MM.1S (cell line): ENCODE measurements around the gene SPACDR.

ENCODE experiments used
- DNase-seq: peaks from one replicate; pipeline ENCODE4 v3.0.0-alpha.2; 2015
- H2AFZ ChIP-seq: fragments of 300-600 bp; sonication (generic); 2 replicates; pipeline ENCODE4 v1.6.0; 2016; ENCODE audit warnings: antibody characterized with exemption, low read length
- H3F3A ChIP-seq: fragments of 300-600 bp; sonication (generic); 2 replicates; pipeline ENCODE4 v1.6.1; 2016; ENCODE audit warnings: mild to moderate bottlenecking, antibody characterized with exemption, low read length, moderate library complexity, mixed read lengths; ENCODE audit not compliant: insufficient read depth
- H3K27ac ChIP-seq: fragments of 300-600 bp; sonication (generic); 2 replicates; pipeline ENCODE4 v1.5.1; 2016; ENCODE audit warnings: mild to moderate bottlenecking, low read length
- H3K27me3 ChIP-seq: fragments of 300-600 bp; sonication (generic); replicated peaks from 2 replicates; pipeline ENCODE4 v1.6.0; 2016; ENCODE audit warnings: low read length; ENCODE audit not compliant: insufficient read depth
- H3K36me3 ChIP-seq: fragments of 300-600 bp; sonication (generic); replicated peaks from 2 replicates; pipeline ENCODE4 v1.6.1; 2016; ENCODE audit warnings: mild to moderate bottlenecking, low read length, mixed read lengths; ENCODE audit not compliant: insufficient read depth
- H3K4me1 ChIP-seq: fragments of 300-600 bp; sonication (generic); 2 replicates; pipeline ENCODE4 v1.6.1; 2016; ENCODE audit warnings: low read length, mixed read lengths
- H3K4me2 ChIP-seq: fragments of 300-600 bp; sonication (generic); 2 replicates; pipeline ENCODE4 v1.6.0; 2016; ENCODE audit warnings: low read depth, low read length
- H3K4me3 ChIP-seq: fragments of 300-600 bp; sonication (generic); 2 replicates; pipeline ENCODE4 v1.5.1; 2016; ENCODE audit warnings: low read length, mixed read lengths
- H3K79me2 ChIP-seq: fragments of 300-600 bp; sonication (generic); 2 replicates; pipeline ENCODE4 v1.6.1; 2016; ENCODE audit warnings: mixed run types, low read length, mixed read lengths
- H3K9ac ChIP-seq: fragments of 300-600 bp; sonication (generic); 2 replicates; pipeline ENCODE4 v1.6.1; 2016; ENCODE audit warnings: low read length, mixed read lengths
- H3K9me2 ChIP-seq: fragments of 300-600 bp; sonication (generic); replicated peaks from 2 replicates; pipeline ENCODE4 v1.6.1; 2016; ENCODE audit warnings: mild to moderate bottlenecking, low read length, mixed read lengths; ENCODE audit not compliant: insufficient read depth
- H3K9me3 ChIP-seq: fragments of 300-600 bp; sonication (generic); replicated peaks from 2 replicates; pipeline ENCODE4 v1.6.1; 2016; ENCODE audit warnings: mild to moderate bottlenecking, low read length, mixed read lengths; ENCODE audit not compliant: insufficient read depth
- H4K20me1 ChIP-seq: fragments of 300-600 bp; sonication (generic); 2 replicates; pipeline ENCODE4 v1.6.1; 2016; ENCODE audit warnings: mild to moderate bottlenecking, low read length, moderate library complexity, mixed read lengths; ENCODE audit not compliant: insufficient read depth
- CTCF ChIP-seq: fragments of 300-600 bp; sonication (generic); IDR thresholded peaks from 2 replicates; pipeline ENCODE4 v1.5.1; 2016; ENCODE audit warnings: antibody characterized with exemption, low read length, mixed read lengths
- EZH2 ChIP-seq: fragments of 300-600 bp; sonication (generic); optimal IDR thresholded peaks from 2 replicates; pipeline ENCODE3; 2017; ENCODE audit warnings: low read depth, mild to moderate bottlenecking, antibody characterized with exemption, low read length, mixed read lengths
- EZH2phosphoT487 ChIP-seq: fragments of 300-600 bp; sonication (generic); IDR thresholded peaks from 2 replicates; pipeline ENCODE4 v1.6.1; 2018; ENCODE audit warnings: antibody characterized with exemption, low read length

SPACDR gene

GRCh38 chr7:100491192-100491578 is 27.1 kb upstream of the SPACDR start:
- Histone ChIP-seq H3K4me1 (no peaks in the 10 kb centered on the region), H3K9ac (no peak overlapping the region), H3K27me3 (peaks cover 78% of the 10 kb centered on the region), H4K20me1 (no peaks in the 10 kb centered on the region), H3K79me2 (no peaks in the 10 kb centered on the region), H3K4me3 (no peak overlapping the region), H2AFZ (no peak overlapping the region), H3K27ac (no peak overlapping the region), H3K36me3 (no peaks in the 10 kb centered on the region), H3K9me2 (no peaks in the 10 kb centered on the region), H3K9me3 (no peaks in the 10 kb centered on the region), H3F3A (no peaks in the 10 kb centered on the region), H3K4me2 (no peak overlapping the region)
- DNase-seq: no peak
- no peak for TF ChIP-seq EZH2
- no peak for TF ChIP-seq CTCF
- TF ChIP-seq EZH2phosphoT487: no peak

- H3K4me2 ChIP-seq: no peak overlapping the region
- H3K9me3 ChIP-seq: no peaks in the 10 kb centered on the region
- H3K36me3 ChIP-seq: no peaks in the 10 kb centered on the region
- H3K27me3 ChIP-seq: peaks cover 83% of the 10 kb centered on the region
- H3F3A ChIP-seq: no peaks in the 10 kb centered on the region
- no peak overlapping the region for H3K27ac ChIP-seq
- TF ChIP-seq EZH2 (no peak), CTCF (no peak), EZH2phosphoT487 (no peak)
- H3K4me1 ChIP-seq: no peaks in the 10 kb centered on the region
- H3K79me2 ChIP-seq: no peaks in the 10 kb centered on the region
- H2AFZ ChIP-seq: no peak overlapping the region
- DNase-seq: no peak
- no peak overlapping the region for H3K9ac ChIP-seq
- no peaks in the 10 kb centered on the region for H4K20me1 ChIP-seq
- H3K4me3 ChIP-seq: no peak overlapping the region
- no peaks in the 10 kb centered on the region for H3K9me2 ChIP-seq
These were observed 26.6 kb upstream of the SPACDR start for GRCh38 chr7:100490483-100491191.

- Histone ChIP-seq H3K4me1 (no peaks in the 10 kb centered on the region), H3F3A (no peaks in the 10 kb centered on the region), H3K9me2 (no peaks in the 10 kb centered on the region), H3K79me2 (no peaks in the 10 kb centered on the region), H3K4me3 (no peak overlapping the region), H3K27ac (no peak overlapping the region), H3K9ac (no peak overlapping the region), H2AFZ (no peak overlapping the region), H4K20me1 (no peaks in the 10 kb centered on the region), H3K27me3 (peaks cover 89% of the 10 kb centered on the region), H3K4me2 (no peak overlapping the region), H3K36me3 (no peaks in the 10 kb centered on the region), H3K9me3 (no peaks in the 10 kb centered on the region)
- peak; percentile 56 for DNase-seq
- no peak for TF ChIP-seq EZH2
- no peak for TF ChIP-seq CTCF
- no peak for TF ChIP-seq EZH2phosphoT487
These were observed 25.8 kb upstream of the SPACDR start for GRCh38 chr7:100489824-100490223.
